GM19025 (cell line): ENCODE results near the gene ZBTB40.

Experiments used
- ATAC-seq: cut with Tn5 transposase; IDR thresholded peaks from one replicate; pipeline ENCODE4 v1.9.1; 2021; ENCODE audit warnings: mild to moderate bottlenecking, low read depth, moderate library complexity; ENCODE audit not compliant: unreplicated experiment

Gene ZBTB40

DNA sequence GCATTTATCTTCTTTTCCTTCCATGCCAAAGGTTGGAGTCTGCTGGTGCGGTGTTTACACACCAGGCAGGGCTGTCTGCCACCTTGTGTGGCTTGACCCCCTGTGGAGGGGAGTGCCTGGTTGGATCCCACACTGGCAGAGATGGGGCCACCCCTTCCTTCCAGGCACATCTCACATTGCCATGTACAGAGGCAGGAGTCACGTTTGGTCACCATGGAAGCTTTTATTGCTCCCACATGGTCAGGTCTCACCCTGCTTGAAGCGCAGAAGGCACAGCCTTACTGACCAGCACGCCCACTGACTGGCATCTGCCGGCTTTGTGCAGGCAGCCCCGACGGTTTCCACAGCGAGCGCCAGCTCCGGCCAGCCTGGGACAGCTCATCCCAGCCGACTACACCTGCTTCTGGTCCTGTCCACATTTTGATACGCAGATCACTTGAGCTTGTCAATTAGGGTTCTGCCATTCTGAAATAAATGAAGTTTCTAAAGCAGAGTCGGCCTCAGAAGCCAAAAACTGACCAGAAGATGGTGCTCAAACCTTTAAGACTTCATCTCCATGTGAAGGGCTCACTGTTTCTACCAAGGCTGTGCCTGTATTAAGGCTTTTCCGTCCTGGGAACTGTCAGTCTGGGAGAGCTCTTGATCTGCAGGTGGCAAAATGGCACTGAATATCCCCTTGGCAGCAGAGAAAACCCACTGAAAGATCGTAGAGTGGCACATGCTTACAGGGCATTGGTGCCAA lies 76.1 kb downstream of the ZBTB40 start:
- no peak for ATAC-seq

DNA sequence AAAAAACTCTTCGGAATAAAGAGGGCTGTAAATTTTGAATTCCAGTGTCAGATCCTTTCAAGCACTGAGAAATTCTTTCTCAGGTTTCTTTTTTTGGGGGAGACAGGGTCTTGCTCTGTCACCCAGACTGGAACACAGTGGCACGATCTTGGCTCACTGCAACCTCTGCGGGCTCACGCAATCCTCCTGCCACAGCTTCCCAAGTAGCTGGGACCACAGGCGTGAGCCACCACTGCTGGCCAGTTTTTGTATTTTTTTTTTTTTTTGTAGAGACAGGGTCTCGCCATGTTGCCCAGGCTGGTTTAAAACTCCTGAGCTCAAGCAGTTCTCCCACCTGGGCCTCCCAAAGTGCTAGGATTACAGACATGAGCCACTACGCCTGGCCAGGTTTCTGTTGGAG lies 76.8 kb downstream of the ZBTB40 start:
- ATAC-seq = no peak

DNA sequence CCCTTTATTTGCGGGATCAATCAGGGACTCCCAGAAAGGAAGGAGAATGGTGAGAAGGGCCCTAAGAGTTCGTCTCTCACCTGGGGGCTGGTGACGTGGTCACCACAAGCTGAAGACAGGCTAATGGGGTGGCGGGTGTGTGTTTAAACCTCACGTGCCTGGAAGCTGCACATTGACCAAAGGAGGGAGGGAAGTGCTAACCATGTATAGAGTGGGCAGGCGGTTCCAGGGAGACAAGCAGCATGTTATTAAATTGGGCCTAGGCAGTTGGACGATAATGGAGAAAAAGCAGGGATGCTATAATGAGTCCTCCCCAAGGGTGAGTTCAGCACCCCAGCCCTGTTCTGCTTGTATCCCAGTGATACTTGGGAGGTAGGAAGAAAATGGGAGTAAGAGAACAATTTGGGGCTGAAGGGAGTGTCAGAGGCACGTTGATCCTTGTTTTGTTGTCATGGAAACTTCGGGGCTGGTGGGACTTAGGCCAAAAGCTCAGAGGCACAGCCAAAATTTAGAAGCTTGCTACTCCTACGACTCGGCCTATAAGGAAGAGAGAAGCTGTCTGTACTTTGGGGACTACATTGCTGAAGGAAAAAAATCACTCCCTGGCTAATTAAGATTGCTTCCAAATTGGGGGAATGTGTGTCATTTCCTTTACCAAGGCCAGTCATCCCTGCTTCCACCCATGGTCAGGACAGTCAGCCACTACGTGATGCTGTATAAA lies 78.4 kb downstream of the ZBTB40 start:
- ATAC-seq = no peak

DNA sequence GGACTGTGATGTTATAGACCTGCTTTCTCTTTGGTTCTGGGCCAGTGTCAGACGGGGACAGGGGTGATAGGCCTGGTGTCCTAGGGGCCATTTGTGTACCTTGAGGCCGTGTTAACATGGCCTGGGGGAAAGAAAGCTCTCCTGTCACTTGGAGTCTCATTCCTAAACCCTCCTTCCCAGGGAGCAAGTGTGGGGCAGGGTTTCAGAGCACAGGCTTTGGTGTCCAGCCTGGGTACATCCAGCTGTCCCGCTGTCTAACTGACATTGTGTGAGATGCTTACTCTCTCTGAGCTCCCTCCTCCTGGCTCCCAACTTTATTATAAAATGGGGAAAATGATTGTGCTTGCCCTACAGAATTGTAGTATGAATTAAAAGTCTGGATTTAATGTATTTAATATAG lies 79.1 kb downstream of the ZBTB40 start:
- ATAC-seq = no peak

DNA sequence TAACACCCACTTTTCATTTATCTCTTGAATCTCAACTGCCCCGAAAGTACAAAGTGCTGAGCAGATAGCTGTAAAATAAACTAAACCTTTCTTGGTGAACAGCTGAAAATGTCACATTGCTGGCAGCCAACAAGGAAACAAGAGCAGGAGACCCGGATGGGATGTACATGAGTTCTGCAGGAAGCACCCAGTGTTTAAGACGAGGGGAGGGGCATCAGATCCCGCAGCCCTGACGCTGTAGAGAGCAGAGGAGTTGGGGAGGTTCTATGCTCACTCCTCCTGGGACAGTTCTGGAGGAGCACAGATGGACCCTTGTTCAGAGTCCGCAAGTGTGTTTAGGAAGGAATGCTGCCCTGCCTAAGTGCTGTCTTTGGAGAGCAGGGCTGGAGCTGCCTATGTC lies 79.6 kb downstream of the ZBTB40 start:
- ATAC-seq = no peak

DNA sequence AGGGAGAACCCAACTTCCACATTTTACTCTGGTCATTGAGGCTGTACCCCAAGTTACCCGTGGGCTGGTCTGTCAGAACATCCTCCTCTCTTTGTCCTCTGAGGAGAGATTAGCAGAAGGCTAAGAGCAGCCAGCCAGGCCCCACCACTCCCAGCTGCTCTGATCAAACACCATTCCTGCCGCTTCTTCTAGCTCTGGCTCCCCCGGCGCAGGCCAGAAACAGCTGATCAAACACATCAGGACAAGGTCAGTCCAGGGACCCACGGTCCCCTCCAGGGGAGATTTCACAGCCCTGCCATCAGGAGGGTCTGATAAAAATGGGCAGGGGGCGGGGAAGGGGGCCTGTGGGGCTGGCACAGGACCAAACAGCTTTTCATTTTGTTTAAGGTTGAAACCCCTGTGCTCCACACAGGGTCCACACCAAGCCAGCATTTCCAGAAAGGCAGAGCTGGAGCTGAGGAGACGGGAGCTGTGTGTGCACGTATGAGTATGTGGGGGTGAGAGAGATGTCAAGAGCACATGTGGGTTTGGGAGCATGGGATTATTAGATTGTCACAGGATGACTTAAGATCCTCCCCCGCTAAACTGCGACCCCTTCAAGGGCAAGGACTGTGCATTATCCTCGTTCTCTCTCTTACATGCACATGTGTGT lies 81.7 kb downstream of the ZBTB40 start:
- no peak for ATAC-seq

DNA sequence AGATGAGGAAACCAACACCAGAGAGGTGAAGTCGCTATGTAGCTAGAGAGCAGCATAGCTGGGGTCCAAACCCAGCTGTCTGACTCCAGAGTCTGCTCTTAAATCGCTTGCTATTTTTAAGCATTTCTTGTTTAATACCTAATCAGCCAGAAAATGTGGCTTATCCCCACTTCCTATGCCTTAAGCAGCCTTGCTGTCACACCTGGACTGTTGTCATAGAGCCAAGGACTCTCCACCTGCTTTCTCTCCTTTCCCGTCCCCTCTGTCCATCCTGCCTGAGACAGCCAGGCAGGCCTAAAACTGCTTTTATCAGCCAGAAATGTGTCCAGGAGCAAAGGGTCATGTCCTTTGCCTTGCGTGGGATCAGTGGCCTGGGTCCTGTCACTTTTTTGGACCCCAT lies 83.3 kb downstream of the ZBTB40 start:
- ATAC-seq = no peak

DNA sequence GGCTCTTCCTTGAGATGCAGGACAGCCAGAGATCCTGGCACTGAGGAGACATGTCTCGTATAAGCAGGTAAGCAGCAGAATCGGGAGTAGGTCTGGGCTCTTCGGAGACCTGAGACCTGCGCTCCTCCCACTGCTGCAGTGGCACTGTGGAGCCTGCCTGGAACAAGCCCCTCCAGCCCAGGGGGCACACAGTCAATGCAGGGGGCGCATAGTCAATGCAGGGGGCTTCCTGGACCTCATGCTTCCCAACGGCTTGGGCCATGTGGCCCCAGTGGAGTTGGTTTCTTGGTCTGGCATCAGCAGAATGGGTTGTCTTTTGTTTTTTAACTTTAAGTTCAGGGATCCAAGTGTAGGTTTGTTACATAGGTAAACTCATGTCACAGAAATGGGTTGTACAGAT lies 83.7 kb downstream of the ZBTB40 start:
- ATAC-seq = no peak

DNA sequence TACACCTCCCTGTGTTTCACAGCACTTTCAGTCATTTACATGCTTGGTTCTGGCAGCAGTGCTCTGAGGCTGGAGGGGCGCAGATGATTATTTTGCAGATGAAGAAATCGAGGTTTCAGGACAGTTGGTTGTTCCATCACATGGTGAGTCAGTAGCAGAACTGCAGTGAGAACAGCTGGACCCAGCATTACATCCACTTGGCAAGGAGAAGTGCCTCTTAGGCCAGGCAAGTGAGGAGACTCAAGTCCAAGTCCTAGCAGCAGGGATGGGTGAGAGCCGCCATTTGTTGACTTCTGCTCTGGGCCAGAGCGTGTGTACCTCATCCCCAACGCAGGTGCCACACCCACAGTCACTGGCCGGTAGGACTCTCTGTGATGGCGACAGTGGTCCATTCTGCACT lies 84.9 kb downstream of the ZBTB40 start:
- ATAC-seq = no peak

DNA sequence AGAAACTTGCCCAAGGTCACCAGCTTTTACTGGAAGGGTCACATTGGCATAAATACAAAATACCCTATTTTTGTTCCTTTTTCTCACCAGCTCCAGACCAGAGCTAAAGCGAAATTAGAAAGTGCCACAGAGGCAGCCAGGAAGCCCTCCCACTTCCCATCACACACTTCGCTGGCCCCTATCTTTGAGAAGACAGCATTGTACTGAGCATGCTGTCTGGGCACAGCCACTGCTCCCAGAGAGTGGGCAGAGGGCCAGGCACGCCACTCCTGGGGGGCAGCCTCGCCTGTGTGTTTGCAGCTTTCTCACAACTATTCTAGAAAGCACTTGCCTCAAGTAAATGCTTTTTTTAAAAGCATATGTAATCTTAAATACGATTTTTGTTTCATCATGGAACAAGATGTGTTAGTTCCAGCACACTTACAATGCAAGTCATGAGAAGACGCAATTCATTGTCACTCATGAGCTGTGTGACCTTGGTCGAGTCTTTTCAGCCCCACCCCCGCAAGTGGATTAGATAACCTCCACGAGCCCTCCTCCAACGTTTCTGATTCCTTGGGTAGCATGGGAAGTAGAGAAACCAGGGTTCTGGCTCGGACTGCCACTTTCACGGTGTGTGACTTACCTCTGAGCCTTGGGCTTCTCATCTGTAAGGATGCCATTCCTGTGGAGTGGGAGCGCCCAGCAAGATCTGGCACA lies 85.9 kb downstream of the ZBTB40 start:
- no peak for ATAC-seq

DNA sequence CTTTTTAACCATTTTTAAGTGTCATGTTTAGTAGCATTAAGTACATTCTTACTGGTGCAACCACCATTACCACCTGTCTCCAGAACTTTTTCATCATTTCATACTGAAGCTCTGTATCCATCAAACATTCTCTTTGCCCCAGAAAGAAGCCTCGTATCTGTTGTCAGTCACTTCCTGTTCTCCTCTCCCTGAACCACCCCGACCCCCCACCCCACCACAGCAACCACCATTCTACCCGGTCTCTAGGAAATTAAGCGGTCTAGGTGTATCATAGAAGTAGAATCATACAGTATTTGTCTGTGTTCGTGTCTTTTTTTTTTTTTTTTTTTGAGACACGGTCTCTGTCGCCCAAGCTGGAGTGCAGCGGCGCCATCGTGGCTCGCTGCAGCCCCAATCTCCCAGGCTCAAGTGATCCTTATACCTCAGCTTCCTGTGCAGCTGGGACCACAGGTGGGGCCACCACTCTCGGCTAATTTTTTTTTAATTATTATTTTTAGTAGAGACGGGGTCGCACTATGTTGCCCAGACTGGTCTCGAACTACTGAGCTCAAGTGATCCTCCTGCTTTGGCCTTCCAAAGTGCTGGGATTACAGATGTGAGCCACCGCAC lies 88.0 kb downstream of the ZBTB40 start:
- no peak for ATAC-seq

DNA sequence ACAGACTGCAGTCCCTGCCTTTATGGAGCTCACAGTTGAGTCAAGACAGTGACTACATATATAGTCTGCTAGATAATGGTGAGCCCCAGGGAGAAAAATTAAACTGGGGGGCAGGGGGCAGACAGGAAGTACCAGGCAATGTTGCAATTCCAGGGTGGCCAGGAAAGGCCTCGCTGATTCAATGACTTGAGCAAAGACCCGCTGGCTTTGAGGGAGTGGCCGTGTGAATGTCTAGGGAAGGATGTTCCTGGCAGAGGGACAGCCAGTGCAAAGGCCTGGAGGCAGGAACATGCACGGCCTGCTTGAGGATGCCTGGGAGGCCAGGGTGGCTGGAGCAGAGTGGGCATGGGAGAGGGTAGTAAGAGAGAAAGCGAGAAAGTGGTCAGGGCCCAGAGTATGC lies 88.7 kb downstream of the ZBTB40 start:
- no peak for ATAC-seq

DNA sequence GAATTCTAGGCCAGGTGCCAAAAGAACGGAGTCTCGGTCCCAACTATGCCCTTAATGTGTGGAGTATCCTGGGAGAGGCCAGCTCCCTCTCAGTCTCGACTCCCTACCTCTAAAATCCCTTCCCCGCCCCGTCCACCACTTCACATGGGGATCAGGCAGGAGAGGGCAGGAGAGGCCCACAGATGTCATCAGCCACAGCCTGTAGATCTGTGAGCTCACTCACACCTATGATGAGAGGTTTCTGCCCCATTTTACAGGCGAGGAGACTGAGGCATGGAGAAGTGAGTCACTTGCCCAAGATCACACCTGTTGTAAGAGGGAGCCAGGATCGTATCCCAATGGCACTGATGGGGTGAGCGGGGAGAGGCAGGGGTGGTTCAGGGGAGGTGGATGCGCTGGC lies 91.2 kb downstream of the ZBTB40 start:
- ATAC-seq = no peak

DNA sequence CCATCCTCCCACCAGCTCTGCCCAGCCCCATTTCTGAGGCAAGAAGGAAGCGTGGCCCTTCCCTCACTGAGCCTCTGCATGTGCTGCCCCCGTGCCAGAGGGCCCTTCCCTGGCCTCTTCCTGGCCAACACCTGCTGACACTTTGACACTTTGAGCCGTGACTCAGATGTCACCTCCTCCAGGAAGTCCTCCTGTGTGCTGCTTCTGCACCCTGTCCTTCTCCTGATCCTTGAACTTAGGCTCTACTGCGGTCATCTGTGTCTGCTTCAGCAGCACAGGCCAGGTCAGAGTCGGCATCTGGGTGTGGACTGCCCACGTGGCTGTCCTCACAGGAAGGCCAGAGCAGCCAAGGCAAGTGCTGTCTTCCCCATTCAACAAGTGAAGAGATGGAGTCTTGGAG lies 92.0 kb downstream of the ZBTB40 start:
- no peak for ATAC-seq

DNA sequence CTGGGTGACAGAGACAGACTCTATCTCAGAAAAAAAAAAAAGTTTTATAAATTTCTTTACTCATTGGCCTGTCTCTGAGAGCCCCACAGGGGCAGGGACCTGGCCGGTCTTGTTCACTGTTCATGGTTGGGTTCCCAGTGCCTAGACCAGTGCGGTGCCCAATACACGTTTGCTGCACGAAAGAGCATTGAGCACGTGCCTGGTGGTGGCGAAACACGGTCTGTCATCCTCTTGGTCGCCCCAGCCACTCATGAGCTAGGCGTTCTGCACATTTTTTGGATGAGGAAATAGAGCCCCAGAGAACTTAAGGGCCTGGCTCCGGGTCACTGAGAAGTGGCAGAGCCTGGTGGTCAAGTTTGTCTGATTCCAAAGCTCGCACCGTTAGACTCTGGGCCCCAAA lies 93.0 kb downstream of the ZBTB40 start:
- no peak for ATAC-seq

DNA sequence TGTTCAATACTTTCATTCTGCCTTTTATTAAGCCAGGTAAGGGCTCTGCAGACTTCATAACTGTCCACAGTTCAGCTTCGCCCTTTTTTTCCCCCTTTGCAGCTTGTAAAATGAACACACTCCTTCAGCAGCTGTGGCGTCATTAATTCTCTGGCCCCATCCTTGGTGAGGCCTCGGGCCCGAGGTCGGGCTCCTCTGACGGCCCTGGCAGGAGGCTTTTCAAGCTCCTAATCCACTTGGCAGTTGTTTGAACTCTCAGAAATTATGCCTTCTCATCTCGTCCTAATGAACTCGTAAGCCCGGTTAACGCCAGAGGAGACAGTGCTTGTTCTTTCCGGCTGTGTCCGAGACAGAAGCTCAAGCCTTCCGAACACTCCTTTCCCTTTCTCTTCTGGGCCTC lies 93.5 kb downstream of the ZBTB40 start:
- ATAC-seq = no peak

DNA sequence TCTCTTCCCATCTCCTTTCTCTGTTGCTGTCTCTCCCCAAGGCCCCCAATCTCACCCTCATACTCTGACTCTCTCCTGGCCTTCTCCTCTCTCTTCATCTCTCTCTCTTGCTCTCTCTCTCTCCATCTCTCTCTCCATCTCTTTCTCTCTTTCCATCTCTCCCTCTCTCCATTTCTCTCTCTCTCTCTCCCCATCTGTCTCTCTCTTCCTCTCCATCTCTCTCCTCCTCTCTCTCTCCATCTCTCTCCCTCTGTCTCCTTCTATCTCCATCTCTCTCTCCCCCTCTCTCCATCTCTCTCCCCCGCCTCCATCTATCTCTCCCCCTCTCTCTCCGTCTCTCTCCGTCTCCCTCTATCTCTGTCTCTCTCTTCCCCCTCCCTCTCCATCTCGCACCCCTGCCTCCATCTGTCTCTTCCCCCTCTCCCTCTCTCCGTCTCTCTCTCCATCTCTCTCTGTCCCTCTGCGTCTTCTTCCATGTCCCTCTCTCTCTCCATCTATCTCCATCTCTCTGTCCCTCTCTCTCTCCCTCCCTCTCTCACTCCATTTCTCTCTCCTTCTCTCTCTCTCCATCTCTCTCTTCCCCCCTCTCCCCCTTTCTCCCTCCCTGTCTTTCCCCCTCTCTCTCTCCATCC lies 95.7 kb downstream of the ZBTB40 start:
- no peak for ATAC-seq

DNA sequence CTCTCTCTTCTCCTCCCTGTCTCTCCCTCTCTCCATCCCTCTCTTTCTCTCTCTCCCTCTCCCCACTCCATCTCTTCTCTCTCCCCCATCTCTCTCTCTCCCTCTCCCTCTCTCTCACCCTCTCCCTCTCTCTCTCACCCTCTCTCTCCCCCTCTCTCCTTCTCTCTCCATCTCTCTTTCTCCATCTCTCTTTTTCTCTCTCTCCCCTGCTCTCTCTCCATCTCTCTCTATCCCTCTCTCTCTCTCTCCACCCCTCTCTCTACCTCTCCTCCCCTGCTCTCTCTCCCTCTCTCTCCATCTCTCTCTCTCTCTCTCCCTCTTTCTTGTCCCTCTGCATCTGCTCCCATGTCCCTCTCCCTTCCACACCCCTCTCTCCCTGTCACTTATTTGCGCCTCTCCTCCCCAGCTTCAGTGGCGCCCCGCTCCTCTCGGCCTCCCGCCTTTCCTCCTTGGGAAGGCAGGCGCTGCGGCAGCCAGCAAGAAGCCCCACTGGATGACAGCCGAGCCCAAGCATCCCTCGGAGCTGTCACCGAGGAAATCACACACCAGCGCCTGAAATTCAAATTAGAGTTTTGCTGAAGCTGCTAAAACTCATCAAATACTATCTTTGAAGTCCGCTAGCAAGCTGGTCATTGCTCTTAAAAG lies 96.3 kb downstream of the ZBTB40 start:
- ATAC-seq = no peak

DNA sequence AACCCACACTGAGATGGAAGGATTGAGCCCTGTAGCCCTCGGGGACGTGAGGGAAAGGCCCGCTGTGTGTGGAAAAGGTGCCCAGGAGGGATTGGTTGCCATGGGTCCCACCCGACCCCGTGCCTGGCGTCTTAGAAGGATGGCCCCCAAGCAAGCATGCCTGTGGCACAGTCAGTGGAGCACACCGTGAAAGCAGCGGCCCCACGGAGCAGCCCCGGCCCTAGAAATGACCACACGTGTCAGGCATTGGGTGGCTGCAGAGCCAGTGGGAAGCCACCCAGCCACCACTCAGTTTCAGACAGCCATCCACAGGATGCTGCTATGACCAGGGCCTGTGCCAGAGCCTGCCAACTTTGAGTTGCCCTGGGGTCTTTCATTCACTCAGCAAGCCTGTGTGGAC lies 98.4 kb downstream of the ZBTB40 start:
- ATAC-seq = no peak

DNA sequence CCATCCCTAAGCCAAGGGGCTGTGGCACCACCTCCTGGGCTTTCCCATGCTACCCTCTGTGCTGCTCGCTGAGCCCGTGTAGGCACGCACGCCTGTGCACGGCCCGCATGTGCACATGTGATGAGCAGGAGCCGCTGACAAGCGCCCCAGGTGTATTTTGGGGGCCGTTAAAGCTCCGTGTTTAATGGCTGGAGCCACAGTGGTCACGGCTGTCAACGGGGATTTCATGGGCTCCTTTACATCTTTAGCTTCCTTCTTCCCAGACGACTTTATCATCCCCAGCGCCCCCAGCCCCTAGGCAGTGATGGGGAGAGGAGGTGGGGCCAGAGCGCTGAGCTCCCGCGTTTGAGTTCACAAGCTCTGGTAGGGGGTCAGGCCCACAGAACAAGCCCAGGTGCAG lies 99.9 kb downstream of the ZBTB40 start:
- no peak for ATAC-seq
